Ovary (tissue), 9 donors: ENCODE measurements around the gene TET1. TPM values are rescaled to one million over a fixed set of nuclear protein-coding genes. Genes with fewer than 3 reads are reported as not detected.
"Not testable (repeated sequence)": the region's sequence is repeated elsewhere in the genome, so short reads cannot be mapped to it uniquely, and the experiment has no call there.

Experiments
- DNase-seq, 5 donors: peaks; one replicate each; pipeline ENCODE4 v3.0.0-alpha.2; 2019 to 2020
- H3K27ac ChIP-seq, 2 donors: fragments of 200-600 bp; one replicate each; pipeline versions ENCODE4 v1.5.1 to v1.8.0; 2019 to 2022
- H3K27me3 ChIP-seq: fragments of 200-600 bp; one replicate; pipeline ENCODE4 v1.8.0; 2022
- H3K36me3 ChIP-seq: fragments of 200-600 bp; sonication (generic); one replicate; pipeline ENCODE4 v1.5.1; 2019
- H3K4me1 ChIP-seq: one replicate; pipeline ENCODE4 v1.8.1; 2013; ENCODE audit warnings: mild to moderate bottlenecking, moderate library complexity; ENCODE audit not compliant: insufficient read depth
- H3K4me3 ChIP-seq: fragments of 200-600 bp; sonication (generic); one replicate; pipeline ENCODE4 v1.5.1; 2017
- H3K9me3 ChIP-seq, 2 donors: fragments of 200-600 bp in 1 of 2; sonication (generic) in 1 of 2; one replicate each; pipeline versions ENCODE4 v1.5.1 to v1.8.1; 2013 to 2019; ENCODE audit warnings: mild to moderate bottlenecking in 1 of 2, moderate library complexity in 1 of 2
- CTCF ChIP-seq, 3 donors: fragments of 450-650 bp in 2 of 3; fragments of 200-600 bp in 1 of 3; IDR thresholded peaks; one replicate each; pipeline versions ENCODE4 v1.5.1 to v1.8.0; 2016 to 2022; ENCODE audit warnings: antibody characterized with exemption in 3 of 3, mild to moderate bottlenecking in 1 of 3
- EP300 ChIP-seq: sonication (generic); formaldehyde crosslinking; IDR thresholded peaks from one replicate; pipeline ENCODE4 v1.6.1; 2017; ENCODE audit warnings: antibody characterized with exemption
- POLR2A ChIP-seq: fragments of 450-650 bp; IDR thresholded peaks from one replicate; pipeline ENCODE4 v1.6.1; 2017; ENCODE audit warnings: antibody characterized with exemption, mild to moderate bottlenecking, moderate library complexity
- WGBS, 3 donors: extraction: QIAGEN DNeasy Blood & Tissue Kit in 1 of 3; methylation state at CpG; one replicate each; pipeline versions ENCODE4 v1.1.5 to v1.1.7; 2013 to 2017; 5-methylcytosine and 5-hydroxymethylcytosine counted together
- intact Hi-C, 4 donors: fragments of 100-400 bp; cut with DNase I; formaldehyde crosslinking; loops; one replicate each; pipeline versions ENCODE4 v1.11.0 to v1.15.1; 2022 to 2023
- polyA plus RNA-seq, 2 donors: library from polyadenylated mRNA; stranded (reverse); fragments of 200-250 nt in 1 of 2; fragments of 350-450 nt in 1 of 2; fragmentation: Illumina TruSeq in 1 of 2; extraction: RNeasy Lipid Tissue Mini Kit (QIAGEN cat#74804) in 1 of 2; gene quantifications; one replicate each; pipeline ENCODE4 v1.2.3, GENCODE V29; 2013 to 2014
- total RNA-seq, 7 donors: library from RNA; depleted of rRNA in 2 of 7; stranded (reverse); fragments of >200 nt in 2 of 7; fragmentation: NEBNext Ultra II Directional in 3 of 7; extraction: Animal tissue kit (Norgen Biotek cat#: 25700) in 3 of 7; gene quantifications; one replicate each; pipeline versions ENCODE4 v1.1.0 to v1.2.4, GENCODE V29; 2016 to 2023
- donor health status: DM: no; HTN: no; CAD: no; lungs with moderate emphysema.
- donor health status: DM: no; HTN: no; CAD: no.
- donor health status: Bipolar disorder and iron deficiency.
- donor health status: DM: yes; HTN: yes; CAD: no.
- donor health status: DM: no; HTN: no; CAD: no.
- donor health status: DM: yes; HTN: yes; CAD: no.

TET1 gene
- total and polyA plus RNA-seq, 9 donors = 0.69 to 7.0 (median 5.3) TPM

DNA sequence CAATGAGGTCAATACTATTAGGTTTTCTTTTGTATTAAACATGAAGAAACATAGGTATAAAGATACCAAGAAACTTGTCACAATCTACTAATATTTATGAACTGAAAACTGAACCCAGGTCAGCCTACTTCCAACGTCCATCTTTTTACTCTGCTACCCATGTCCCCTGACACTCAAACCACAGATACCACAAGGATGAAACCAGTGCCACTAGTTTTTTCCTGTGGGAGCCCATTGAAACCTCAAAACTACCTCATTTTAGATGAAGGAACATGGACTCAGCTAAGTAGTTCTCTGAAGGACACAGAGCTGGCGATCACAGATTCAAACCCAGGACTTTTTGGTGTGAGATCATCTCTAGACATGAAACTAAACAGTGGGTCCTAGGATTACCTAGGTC lies 6.8 kb downstream of the TET1 start:
- no peaks in the 10 kb centered on the region for H3K36me3 ChIP-seq
- no peaks in the 10 kb centered on the region for H3K27me3 ChIP-seq
- DNase-seq = no peak
- intact Hi-C loops = no loop called here
- no peaks in the 10 kb centered on the region for H3K9me3 ChIP-seq
- peaks cover 4% of the 10 kb centered on the region for H3K4me1 ChIP-seq
- no peak overlapping the region for H3K4me3 ChIP-seq
- H3K27ac ChIP-seq = no peak overlapping the region
- TF ChIP-seq EP300 = no peak
- no peak for TF ChIP-seq POLR2A
- TF ChIP-seq CTCF (IDR thresholded peaks at IDR 0.05) = no peak
- 57 to 58% (median 57%) methylated on average over 2 of the region's 2 CpGs for WGBS, 3 donors

DNA sequence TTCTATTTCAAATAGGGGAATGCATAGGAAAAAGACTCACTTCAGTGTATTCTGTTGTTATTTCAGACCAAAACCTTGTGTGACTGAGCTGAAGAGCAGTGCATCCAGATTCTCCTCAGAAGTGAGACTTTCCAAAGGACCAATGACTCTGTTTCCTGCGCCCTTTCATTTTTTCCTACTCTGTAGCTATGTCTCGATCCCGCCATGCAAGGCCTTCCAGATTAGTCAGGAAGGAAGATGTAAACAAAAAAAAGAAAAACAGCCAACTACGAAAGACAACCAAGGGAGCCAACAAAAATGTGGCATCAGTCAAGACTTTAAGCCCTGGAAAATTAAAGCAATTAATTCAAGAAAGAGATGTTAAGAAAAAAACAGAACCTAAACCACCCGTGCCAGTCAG lies 12.0 kb downstream of the TET1 start:
- WGBS, 3 donors = 24 to 79% (median 72%) methylated on average over 5 of the region's 5 CpGs
- DNase-seq = no peak
- Histone ChIP-seq H3K27ac (no peak overlapping the region), H3K4me1 (peaks cover 3% of the 10 kb centered on the region), H3K9me3 (no peaks in the 10 kb centered on the region), H3K36me3 (no peaks in the 10 kb centered on the region), H3K27me3 (no peaks in the 10 kb centered on the region), H3K4me3 (no peak overlapping the region)
- intact Hi-C loops = no loop called here
- TF ChIP-seq EP300 (no peak), POLR2A (no peak), CTCF (IDR thresholded peaks at IDR 0.05) (no peak)

DNA sequence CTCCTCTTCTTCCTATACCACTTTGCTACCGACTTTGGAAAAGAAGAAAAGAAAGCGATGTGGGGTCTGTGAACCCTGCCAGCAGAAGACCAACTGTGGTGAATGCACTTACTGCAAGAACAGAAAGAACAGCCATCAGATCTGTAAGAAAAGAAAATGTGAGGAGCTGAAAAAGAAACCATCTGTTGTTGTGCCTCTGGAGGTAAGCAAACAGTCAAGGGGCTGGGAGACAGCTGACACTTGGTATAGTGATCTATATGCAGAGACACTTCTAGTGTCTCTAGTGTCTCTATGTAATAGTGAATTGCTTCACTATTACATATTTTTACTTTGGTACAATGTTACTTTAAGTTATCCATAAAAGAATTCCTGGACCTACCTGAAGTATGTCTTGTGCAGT lies 13.9 kb downstream of the TET1 start:
- WGBS, 3 donors = 92 to 97% (median 96%) methylated on average over 2 of the region's 2 CpGs
- Histone ChIP-seq H3K27ac (no peak overlapping the region), H3K27me3 (no peaks in the 10 kb centered on the region), H3K9me3 (no peaks in the 10 kb centered on the region), H3K36me3 (no peaks in the 10 kb centered on the region), H3K4me1 (peaks cover 3% of the 10 kb centered on the region), H3K4me3 (no peak overlapping the region)
- intact Hi-C loops = no loop called here
- DNase-seq = no peak
- TF ChIP-seq CTCF (IDR thresholded peaks at IDR 0.05) (no peak), EP300 (no peak), POLR2A (no peak)

DNA sequence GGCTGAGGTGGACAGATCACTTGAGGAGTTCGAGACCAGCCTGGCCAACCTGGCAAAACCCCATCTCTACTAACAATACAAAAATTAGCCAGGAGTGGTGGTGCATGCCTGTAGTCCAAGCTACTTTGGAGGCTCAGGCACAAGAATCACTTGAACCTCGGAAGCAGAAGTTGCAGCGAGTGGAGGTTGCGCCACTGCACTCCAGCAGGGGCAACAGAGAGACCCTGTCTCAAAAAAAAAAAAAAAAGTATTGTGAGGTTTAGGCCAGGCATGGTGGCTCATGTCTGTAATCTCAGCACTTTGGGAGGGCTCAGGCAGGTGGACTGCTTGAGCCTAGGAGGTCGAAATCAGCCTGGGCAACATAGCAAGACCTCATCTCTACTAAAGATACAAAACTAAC lies 16.0 kb downstream of the TET1 start:
- Histone ChIP-seq H3K36me3 (no peaks in the 10 kb centered on the region), H3K4me1 (peaks cover 3% of the 10 kb centered on the region), H3K27ac (no peak overlapping the region), H3K9me3 (no peaks in the 10 kb centered on the region), H3K27me3 (no peaks in the 10 kb centered on the region), H3K4me3 (no peak overlapping the region)
- intact Hi-C loops = no loop called here
- no peak for TF ChIP-seq EP300
- no peak for TF ChIP-seq CTCF (IDR thresholded peaks at IDR 0.05)
- no peak for TF ChIP-seq POLR2A
- WGBS, 3 donors = 80 to 93% (median 92%) methylated on average over 5 of the region's 5 CpGs
- no peak for DNase-seq

GRCh38 chr10:68578974-68579373 lies 18.8 kb downstream of the TET1 start:
- Histone ChIP-seq H3K27me3 (no peaks in the 10 kb centered on the region), H3K36me3 (no peaks in the 10 kb centered on the region), H3K27ac (no peak overlapping the region), H3K9me3 (no peaks in the 10 kb centered on the region), H3K4me3 (no peak overlapping the region), H3K4me1 (no peaks in the 10 kb centered on the region)
- DNase-seq = no peak
- WGBS, 3 donors = 75 to 90% (median 87%) methylated on average over 2 of the region's 2 CpGs
- TF ChIP-seq EP300 (no peak), CTCF (IDR thresholded peaks at IDR 0.05) (no peak), POLR2A (no peak)
- intact Hi-C loops = no loop called here

GRCh38 chr10:68584187-68584586 lies 24.1 kb downstream of the TET1 start:
- H3K9me3 ChIP-seq, H3K36me3 ChIP-seq, H3K27ac ChIP-seq, intact Hi-C loops, H3K4me1 ChIP-seq, H3K27me3 ChIP-seq, H3K4me3 ChIP-seq, DNase-seq: not testable (repeated sequence)
- WGBS, 3 donors = 92 to 99% (median 93%) methylated on average over 6 of the region's 6 CpGs
